HG03139 (cell line): ENCODE results near the gene CAMK1.

Experiments used
- ATAC-seq: cut with Tn5 transposase; IDR thresholded peaks from one replicate; pipeline ENCODE4 v1.9.1; 2021; ENCODE audit not compliant: unreplicated experiment

Gene CAMK1

DNA sequence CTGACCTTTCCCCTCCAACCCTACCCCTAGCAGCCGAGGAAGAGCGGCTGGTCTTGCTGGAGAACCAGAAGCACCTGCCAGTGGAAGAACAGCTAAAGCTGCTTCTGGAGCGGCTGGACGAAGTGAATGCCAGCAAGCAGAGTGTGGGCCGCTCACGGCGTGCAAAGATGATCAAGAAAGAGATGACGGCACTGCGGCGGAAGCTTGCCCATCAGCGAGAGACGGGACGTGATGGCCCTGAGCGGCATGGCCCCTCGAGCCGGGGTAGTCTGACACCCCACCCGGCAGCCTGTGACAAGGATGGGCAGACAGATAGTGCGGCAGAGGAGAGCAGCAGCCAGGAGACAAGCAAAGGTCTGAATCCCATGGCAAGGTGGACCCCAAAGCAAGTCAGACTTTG, 26.2 kb downstream of the CAMK1 start:
- ATAC-seq = no peak

DNA sequence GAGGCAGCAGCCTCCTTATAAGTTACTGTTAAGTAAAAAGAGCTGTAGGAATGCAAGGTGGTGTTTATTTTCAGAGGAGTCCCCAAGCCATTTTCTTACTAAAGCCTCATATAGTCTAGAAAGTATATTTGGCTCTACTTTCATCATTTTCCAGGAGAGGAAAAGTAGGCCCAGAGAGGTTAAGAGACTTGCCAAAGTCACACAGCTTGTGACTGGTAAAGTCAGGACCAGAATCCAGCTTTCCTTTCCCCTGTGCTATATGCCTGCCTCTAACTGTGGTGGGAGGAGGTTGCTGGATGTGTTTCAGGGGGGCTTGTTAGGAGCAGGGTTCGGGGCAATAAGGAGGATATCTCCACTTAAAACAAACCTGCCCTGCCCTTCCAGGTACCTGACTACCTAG, 27.2 kb downstream of the CAMK1 start:
- no peak for ATAC-seq

DNA sequence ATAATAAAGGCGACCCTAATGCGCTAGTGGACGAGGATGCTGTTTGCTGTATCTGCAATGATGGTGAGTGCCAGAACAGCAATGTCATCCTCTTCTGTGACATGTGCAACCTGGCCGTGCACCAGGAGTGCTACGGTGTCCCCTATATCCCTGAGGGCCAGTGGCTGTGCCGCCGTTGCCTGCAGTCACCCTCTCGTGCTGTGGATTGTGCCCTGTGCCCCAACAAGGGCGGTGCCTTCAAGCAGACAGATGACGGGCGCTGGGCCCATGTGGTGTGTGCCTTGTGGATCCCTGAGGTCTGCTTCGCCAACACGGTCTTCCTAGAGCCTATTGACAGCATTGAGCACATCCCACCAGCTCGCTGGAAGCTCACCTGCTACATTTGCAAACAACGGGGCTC, 30.6 kb downstream of the CAMK1 start:
- no peak for ATAC-seq

DNA sequence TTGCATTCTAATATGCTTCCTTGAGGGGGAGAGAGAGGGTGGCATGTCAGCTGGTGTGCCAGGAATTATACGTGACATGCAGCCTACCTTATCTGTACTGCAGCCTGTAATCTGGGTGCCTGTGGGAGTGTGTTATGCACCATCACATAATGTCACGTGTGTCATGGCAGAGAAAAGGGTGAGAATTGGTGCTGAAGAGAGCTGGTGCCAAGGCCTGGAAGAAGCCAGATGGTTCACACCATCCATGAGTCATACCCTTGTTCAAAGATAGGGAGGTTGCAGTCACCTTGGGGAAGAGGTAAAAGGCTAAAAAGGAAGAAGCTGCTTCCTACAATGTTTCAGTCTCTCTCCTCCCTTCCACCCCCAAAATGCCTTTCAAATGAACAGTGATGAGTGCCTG, 32.9 kb downstream of the CAMK1 start:
- ATAC-seq = no peak

DNA sequence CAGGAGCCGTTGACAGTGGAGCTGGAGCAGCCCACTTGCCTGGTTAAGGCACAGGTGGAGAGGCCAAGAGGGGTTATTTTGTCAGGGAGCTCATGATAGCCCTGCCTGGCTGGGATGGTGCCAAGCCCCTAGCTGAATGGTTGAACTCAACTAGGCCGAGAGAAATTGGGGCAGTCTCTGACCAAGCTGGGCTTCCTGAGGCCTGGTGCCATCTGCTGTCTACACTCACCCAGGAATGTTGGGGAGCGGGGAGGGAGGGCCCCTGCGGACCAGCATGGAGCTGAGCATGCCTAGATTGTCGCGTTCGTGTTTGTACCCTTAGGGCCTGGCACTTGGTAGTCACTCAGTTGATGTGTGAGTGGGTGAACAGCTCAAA, 37.0 kb downstream of the CAMK1 start:
- no peak for ATAC-seq

DNA sequence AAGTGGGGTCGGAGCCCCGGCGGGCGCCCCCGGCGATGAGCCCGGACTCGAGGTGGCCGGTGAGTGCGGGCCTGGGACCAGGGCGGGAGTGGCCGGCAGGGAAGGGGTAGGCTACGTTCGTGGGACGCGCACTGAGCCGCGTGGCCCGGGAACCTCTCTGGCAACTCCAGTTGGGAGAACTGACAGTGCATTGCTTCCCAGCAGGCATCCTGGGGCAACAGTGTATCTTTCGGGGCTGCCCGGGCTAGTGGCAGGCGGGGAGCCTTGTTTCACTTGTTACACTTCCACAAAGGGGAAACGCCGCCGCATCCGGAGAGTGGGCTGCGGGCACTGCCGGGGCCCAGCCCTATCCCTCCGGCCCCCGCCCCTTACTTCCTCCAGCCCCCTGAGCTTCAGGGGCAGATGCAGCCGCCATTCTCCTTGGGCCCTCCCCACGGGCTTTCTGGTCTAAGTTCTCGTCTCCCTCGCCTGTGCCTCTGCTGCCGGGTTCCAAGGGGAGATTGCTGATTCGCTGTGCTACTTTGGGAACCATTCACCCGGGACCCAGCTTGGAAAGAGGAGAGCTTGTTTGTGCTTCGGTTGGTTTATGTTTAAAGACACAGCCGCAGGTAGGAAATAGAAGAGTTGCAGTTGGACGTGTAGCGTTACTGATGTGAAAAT, 37.5 kb downstream of the CAMK1 start:
- peak; percentile 3 for ATAC-seq

DNA sequence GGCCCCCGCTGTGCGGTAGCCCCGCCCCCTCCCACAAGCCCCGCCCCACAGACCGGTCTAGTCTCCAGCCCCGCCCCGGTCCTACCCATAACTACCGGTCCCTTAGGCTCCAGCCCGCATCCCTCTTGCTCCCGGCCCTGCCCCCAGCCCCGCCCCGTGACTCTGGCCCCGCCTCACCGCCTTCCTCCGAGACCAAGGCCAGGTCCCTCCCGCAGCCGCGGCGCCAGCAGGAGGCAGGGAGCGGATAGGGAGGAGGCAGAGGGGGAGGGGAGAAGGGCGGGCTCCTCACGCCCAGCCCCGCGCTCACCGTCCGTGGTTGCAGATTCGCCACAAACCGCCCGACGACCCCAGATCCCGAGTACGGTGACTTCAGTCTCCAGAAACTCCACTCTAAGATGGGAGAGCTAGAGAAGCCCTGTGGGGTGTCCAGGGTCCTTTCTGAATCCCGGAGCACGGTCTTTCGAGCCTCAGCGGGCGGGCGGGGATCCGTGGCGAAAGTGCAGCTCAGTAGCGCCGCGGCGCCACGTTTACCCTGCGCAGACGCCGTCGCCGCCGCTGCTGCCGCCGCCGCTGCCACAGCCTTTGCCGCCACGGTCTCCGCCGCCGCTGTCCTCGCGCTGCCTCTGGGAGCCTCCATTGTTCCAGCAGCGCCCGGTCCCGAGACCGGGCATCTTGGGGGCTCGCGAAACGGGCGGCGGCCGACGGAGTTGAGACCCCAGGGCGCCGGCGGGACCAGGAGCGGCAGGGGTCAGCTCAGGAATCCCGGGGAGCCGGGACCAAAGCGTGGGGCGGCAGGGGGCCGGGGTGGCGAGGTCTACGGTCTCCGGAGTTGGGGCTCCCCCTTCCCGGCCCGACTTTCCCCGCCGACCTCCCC, 38.3 kb downstream of the CAMK1 start, which contains the start of gene BRPF1:
Gene BRPF1, plus strand, starts transcription at position 530 of the 874 bp plus-strand sequence. CDS start 2,406 bp downstream, outside the sequence.
- ATAC-seq = peak; percentile 91

DNA sequence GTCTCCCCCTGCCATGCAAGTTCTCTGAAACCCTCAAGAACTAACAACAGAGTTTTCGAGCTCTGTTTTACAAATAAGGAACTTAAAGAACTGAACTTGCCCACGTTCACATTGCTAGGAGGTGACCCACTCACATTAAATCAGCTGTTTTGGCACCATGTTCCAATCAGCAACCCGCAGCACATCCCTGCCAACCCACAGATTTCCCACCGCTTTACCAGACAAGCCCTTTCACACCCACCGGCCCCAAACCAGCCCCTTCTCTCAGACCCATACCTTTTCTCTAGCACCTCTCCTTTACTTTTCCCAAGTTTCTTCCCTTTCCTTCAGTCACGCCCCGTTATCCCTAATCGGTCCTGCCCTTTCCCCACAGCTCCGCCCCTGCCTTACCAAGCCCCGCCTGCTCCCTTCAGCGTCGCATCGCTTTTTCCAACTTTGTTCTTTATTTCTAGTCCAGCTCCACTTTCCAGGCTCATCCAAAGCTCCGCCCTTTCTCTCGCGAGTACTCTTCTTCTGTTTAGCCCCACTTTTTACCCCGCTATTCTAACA, 39.0 kb downstream of the CAMK1 start:
- peak; percentile 26 for ATAC-seq

DNA sequence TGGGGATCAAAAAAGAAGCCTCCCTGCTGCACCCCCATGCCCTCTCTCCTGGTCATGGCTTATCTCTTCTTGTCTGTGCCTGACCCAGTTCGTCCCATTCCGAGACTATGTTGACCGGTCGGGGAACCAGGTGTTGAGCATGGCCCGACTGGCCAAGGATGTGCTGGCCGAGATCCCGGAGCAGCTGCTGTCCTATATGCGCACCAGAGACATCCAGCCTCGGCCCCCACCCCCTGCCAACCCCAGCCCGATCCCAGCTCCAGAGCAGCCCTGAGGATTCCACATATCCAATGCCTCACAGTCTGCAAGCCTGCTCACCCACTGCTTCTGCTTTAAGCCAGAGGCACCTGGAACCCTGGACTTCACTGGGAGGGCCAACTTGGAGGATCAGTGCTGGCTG, 40.3 kb downstream of the CAMK1 start:
- ATAC-seq = no peak

DNA sequence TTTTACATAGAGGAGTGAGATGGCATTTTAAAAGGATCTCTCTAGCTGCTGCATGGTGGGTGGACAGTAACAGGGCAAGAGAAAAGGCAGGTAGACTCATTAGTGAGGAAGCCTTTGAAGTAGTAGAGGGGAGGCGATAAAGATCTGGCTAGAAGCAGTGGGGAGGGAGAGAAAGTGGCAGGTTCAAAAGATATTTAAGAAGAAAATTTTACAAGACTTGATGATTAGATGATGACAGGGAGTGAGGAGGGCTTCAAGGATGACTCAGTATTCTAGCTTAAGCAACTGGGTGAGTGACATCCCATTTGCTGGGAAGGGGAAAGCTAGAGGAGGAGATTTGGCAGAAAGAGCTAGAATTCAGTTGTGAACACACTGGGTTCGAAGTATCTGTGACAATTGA, 42.0 kb downstream of the CAMK1 start:
- ATAC-seq = no peak

DNA sequence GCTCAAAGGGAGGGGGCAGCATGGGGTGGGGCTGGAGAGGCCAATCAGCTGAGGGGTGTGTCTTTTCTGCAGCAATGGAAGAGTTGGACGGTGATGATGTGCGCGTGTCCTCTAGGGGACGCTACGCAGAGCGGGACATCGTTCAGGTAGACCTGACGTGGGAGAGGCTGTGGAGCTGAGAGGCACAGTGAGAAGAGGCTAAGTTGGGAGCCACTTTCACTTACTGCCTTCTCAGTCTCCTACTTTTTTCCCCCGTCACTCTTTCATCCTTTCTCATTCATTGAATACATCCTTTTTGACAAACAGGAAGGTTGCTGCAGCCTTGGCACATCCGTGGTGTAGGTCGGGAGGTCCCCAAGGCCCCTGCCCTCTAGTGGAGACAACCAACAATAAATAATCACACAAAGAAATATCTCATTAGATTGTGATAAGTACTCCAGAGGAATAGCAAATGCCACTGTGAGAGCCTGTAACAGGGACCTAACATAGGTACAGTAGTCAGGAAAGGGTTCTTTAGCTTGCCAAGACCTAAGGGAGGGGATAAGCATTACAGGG, 42.6 kb downstream of the CAMK1 start:
- no peak for ATAC-seq

DNA sequence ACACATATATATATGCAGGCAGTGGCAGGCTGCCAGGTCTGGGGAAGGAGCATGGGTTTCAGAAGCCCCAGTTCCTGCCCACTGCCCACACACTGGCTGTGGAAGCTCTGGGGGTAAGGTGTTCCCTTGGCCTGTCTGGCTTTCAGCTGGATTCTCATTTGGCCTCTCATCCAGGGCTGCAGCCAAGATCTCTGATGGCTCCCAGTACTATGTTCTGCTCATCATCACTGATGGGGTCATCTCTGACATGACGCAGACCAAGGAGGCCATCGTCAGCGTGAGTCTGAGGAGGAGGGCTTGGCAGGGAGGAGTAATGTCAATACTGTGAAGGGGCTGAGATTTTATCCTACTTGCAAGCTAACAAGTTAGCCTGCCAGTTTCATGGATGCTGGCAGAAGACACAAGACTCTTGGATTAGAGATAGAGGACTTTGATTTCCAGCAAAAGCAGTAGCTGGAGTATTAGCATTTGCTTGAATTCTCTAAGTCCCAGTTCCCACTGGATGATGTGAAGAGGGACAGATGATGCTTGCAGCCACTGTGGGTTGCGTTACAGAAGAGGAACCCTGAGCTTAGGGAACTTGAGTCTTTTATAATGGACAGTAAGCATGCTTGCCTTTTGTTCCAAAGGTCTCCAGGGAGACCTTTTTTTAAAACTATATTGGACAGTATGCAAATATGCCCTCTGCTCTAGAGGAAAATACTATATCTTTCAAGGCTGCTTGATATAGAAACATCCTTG, 43.8 kb downstream of the CAMK1 start:
- ATAC-seq = no peak

DNA sequence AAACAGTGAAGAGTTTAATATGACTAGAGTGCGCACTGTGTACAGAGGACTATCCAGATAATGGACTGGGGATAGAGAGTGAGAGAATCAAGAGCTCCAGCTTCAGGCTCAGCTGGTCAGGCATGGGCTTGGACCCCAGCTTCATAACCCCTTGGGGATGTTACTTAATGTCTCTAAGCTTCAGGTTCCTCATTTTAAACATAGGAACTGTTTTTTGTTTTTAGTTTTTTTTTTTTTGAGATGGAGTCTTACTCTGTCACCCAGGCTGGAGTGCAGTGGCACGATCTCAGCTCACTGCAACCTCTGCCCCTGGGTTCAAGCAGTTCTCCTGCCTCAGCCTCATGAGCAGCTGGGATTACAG, 48.1 kb downstream of the CAMK1 start:
- ATAC-seq = no peak

DNA sequence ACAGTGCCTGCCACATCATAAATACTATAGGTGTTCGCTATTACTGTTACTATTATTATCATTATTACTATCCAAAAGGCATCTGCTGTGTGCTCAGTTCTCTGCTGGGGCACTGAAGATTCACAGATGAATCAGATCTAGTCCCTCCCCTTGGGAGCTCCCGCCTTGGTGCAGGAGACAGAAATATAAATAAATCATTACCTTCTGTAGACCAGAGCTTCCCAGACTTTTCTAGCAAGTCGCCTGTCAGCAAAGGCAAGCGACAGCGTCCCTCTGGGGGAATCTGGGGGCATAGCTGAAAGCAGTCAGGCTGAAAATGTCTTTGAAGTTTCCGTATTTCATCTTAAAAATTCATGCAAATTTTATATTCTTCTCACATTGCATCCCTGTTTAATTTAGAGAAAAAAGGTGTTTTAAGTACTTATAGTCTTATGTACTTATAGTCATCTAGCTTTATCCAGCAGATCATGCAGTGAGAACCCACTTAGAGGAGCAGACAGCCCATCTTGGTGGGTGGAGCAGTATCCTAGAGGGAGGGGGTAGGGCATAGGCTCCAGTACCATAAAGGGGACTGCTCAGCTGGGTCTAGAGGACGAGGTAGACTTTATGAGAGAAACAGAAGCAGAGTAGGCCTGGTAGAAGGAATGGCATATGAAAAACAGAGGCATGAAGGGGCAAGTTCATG, 48.6 kb downstream of the CAMK1 start:
- ATAC-seq = no peak

DNA sequence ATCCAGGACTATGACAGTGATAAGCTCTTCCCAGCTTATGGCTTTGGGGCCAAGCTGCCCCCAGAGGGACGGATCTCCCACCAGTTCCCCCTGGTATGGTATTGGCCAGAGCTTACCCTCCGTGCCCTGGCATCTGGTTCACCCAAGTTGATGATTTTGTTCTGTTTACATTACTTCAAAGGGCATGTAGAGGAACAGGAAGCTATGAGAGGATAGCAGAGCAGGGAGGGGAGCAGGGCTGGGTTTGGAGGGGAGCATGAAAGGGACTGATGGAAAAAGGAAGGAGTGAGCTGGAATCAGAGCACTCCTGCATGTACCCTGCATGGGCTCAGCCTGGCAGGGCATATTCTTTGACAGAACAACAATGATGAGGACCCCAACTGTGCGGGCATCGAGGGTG, 51.6 kb downstream of the CAMK1 start:
- no peak for ATAC-seq

DNA sequence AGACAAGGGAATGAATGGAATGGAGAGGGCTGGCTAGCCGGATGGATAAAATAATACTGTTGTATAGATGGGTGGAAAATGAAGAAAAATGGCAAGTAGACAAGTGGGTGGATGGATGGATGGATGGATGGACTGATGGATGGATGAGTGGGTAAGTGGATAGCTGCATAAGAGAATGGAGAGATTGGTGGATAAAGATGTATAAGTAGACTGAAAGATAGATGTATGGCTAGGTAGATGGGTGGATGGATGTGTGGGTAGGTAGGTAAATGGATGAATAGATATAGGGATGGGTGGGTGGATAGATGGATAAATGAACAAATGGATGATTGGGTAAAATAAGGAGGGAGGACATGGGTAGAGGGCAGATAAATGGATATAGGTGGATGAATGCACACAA, 52.2 kb downstream of the CAMK1 start:
- no peak for ATAC-seq

DNA sequence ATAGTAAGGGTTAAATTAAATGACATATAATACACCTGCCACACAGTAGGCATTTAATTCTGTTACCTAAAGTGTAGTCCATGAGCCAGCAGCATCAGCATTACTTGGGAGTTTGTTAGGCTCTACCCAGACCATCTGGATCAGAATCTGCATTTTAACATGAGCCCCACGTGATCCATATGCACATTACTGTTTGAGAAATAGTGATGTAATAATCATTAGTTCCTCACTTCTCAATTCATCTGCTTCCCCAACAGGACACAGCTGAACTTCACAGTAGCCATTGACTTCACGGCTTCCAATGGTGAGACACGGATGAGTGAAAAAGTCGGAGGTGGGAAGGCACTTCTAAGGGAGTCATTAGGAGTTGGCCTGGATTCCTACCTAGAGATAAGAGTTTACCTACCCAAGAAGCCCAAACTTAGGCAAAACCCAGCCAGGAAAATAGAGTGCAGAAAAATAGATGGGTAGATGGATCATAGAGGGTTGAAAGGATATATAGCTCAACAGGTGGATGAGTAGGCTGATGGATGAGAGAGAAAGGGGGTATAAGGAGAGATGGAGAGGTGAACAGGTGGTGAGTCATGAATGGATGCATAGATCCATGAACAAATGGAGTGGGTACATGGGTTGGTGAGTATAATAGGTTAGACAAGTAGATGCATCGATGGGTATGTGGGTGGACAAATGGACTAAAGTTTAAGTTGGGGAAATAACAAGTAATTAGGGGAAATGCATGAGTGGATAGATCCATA, 52.8 kb downstream of the CAMK1 start:
- ATAC-seq = no peak

DNA sequence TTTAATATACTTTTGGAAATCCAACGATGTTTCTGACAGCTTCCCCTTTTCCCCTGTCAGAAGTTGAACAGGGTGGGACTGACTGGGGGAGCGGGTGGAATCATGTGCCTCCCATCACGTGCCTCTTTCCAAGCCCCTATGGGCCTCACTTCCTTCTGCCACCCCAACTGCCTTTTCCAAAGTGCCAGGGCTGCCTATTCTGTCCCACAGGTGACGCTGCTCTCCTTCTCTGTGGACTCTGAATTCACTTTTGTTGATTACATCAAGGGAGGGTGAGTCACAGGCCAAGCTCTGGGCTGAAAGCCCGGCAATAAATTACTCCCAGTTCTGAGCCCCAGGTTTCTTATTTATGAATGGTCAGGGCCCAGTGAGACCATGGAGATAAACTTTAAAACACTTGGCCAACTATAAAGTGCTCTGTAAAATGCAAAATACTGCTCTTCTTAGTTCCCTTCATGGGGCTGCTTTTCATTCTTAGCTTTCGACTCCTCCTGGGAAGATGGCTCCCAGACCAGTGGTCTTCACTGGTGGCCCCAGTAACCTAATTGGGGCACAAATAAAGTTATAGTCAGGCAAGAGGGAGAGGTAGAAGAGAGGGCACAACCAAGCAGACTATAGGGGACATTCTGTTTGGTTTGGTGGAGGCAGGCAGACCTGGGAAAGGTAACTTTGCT, 53.8 kb downstream of the CAMK1 start:
- no peak for ATAC-seq

DNA sequence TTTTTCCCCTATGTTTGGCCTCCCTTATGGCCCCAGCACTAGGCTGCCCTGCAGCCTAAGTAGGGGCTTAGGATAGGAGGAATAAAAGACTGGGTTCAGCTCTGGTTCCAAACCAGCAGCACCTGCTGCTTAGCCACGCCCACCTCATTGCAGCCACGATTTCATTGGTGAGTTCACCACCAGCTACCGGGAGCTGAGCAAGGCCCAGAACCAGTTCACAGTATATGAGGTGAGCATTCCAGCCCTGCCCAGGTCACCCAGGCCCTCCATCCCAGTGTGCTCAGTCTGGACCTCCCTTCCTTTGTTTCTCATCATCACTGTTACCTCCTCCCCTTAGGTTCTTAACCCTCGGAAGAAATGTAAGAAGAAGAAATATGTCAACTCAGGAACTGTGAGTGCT, 54.6 kb downstream of the CAMK1 start:
- ATAC-seq = no peak
